DMS 273 treated with DMSO at 0.1 percent for 48 hours (cell line): ENCODE results near the gene BBS10.
"Not testable (repeated sequence)": the region's sequence is repeated elsewhere in the genome, so short reads cannot be mapped to it uniquely, and the experiment has no call there.

Experiments
- DNase-seq: peaks from one replicate; lab custom pipeline; 2025; lab: John Stamatoyannopoulos, UW

The BBS10 gene

DNA sequence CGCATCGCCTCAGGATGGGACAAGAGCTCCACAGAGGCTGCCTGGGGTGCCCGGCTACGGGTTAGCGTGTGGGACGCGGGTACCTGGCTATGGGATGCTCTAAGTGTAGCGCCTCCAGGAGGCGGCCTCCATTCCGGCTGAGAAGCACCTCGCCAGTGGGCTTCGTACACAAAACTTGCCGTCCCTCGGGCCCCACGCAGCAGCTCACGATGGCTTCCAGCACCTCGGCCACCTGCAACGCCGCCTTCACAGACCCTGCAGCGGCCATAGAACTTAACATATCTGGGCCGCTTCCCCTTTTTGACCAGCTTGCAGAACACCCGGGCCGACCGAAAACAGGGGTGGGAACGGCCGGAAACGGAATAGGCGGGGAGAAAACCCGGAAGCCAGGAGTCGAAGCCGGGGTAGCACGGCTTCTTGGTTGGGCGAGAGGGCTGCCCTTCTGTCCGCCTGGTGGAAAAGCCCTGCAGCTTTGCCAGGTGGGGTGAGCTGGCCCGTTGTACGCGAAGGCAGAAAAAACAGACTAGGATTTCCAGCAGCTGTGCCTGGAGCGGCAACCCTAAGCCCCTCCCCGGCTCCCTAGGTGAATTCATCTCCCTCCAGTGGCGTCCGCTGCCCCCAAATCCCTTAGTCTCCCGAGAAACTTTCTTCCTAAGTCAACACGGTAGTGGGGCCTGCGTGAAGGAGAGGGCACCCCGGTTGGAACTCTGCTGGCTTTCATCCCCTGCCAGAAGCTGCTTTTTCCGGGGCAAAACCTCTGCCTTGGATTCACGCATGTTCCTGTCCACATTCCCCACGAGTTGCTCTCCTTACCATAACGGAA lies at the start of gene BBS10:
TSS of gene BBS10 (minus strand) at position 337 of the 823 bp plus-strand sequence. CDS start at position 280, 57 bp downstream.
- DNase-seq: peak; percentile 73

DNA sequence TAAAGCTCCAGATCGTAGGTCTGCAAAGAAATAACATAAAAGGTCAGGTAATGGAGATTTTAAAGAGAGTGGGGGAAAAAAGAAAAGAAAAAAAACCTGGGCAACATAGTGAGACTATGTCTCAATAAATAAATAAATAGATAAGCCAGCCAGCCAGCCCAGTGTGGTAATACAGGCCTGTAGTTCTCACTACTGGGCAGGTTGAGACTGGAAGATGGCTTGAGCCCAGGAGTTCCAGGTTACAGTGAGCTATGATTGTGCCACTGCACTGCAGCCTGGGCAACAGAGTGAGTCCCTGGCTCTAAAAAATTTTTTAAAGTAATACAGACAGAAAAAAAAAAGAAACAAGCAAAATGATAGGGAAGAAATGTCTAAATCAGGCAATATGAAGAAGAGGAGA lies 43.2 kb upstream of the BBS10 start:
- no peak for DNase-seq

DNA sequence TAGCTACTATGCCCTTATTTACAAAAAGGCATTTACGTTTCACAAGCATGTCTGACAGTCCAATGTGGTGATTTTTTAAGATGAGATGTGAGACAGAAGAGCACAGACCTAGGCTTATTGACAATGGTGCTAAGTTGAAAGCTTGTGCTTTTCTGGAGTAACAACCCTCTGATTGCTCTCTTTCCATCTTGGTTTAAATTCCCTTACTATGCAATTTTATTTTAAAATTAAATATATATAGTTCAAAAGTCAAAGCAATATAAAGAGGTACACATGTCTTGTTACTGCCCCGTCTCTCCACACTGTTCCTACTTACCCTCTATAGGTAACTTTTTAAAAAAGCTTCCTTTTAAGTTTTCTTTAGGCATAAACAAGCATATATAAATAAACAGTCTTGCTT lies 39.4 kb upstream of the BBS10 start:
- no peak for DNase-seq

DNA sequence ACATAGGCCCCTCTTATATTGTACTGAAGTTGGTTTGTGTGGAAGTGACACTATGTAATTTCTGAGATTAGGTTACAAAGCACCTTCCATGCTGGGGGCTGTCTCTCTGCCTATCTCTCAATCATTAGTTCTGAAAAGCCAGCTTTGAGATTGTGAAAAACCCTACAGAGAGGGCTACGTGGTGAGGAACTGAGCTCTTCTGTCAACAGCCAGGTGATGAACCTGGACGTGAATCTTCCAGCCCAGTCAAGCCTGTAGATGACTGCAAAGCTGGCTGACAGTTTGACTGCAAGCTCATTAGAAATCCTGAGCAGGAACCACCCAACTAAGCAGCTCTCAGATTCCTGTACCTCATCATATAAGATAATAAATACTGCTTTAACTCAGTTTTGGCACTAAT lies 36.3 kb upstream of the BBS10 start:
- DNase-seq: no peak

DNA sequence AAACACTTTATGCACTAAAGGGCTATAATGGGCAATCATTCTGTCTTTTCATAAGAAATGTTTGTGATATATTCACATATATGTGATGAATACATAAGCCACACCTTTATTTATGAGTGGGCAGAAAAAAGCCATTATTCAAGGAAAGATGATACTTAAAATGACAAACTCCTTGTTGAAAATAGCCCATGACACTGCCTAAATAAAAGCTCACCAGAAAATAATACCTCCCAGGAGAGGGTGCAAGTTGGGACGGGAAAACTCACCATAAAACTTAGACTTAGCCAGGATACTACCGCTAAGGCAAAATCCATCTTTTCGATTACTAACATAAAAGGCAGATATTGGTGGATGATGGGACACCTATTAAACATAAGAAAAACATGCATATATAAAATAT lies 35.8 kb upstream of the BBS10 start:
- DNase-seq: no peak

DNA sequence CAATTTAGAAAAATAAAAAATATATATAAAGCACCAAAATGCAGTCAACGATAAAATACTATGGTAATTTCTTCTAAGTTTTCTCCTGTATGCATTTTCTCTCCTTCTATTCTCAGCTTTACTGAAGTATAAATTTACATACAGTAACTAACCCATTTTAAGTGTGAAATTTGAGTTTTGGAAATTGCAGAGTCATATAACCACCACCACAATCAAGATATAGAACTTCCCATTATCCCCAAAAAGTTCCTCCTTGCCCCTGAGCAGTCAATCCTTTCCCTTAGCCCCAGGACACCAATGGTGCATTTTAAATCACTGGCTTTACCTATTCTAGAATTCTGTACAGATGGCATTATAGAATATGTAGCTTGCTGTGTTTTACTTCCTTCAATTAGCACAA lies 31.0 kb upstream of the BBS10 start:
- no peak for DNase-seq

DNA sequence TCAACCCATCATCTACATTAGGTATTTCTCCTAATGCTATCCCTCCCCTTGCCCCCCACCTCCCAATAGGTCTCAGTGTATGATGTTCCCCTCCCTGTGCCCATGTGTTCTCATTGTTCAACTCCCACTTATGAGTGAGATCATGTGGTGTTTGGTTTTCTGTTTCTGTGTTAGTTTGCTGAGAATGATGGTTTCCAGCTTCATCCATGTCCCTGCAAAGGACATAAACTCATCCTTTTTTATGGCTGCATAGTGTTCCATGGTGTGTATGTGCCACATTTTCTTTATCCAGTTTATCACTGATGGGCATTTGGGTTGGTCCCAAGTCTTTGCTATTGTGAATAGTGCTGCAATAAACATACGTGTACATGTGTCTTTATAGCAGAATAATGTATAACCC lies 28.7 kb upstream of the BBS10 start:
- not testable (repeated sequence) for DNase-seq

DNA sequence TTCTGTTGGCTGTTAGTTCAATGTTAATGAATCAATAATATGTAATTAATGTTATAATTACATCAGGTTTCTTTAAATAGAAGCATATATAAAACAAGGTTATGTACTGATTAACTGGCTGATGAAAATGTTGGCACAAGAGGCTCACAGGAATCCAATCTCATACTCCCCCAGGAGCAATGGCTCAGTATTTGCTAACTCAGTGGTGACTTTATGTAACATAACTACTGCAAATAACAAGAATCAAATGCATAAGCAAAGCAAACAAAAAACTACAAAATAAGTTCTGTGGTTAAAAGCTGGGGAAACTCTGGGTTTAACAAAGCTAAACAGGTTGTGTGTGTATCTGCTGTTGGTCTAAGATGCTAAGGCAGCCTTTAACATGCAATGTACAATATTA lies 27.7 kb upstream of the BBS10 start:
- DNase-seq: no peak

DNA sequence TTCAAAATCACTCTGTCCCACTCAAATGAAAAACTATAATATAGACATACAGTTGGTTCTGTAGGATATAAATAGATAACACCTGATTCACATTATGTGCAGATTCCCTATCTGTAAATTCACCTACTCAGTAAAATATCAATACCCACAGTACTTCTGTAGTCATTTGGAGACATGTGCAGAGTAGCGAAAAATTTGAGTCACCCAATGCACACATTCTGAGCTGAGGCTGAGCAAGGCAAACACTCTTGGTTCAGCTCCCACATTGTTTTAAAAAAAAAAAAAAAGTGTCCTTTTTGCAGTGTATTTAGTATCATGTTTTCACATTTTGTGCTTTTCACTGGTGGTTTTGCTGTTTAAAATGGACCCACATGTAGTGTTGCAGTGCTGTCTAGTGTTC lies 27.3 kb upstream of the BBS10 start:
- DNase-seq: no peak

DNA sequence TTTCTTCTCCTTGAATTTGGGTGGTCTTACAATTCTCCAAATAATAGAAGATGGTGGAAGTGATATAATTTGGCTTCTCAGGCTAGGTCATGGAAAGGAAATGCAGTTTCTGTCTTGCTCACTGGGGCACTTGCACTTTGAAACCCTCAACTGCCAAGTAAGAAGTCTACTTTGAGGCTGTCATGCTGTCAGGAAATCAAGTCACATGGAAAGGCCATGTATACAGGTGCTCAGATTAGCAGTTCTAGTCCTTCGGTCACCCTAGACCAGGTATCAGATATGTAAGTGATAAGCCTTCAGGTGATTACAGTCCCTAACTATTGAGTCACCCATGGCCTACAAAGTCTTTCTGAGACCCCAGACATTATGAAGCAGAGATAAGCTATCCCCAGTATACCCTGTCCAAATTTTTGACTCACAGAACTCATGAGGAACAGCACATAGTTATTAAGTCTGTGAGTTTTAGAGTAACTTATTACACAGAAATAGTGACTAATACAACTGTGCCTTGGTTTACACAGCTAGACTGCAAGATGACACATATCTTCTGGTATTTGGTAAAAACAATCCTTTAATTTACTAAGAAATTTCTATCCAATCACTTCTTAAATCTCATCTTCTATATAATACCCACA lies 26.3 kb upstream of the BBS10 start:
- no peak for DNase-seq

DNA sequence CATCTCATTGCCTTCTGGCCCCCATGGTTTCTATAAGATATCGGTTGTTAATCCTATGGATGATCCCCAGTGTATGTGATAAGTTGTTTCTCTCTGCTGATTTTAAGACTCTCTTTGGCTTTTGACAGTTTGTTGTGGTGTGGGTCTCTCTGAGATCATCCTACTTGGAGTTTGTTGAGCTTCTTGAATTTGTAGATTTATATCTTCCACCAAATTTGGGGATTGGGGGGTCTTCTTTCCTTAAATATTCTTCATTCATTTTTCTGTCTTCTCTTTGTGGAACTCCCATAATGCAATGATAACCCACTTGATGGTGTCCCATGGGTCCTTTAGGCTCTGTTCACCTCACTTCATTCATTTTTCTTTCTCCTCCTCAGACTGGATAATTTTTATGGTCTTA lies 20.0 kb upstream of the BBS10 start:
- no peak for DNase-seq

DNA sequence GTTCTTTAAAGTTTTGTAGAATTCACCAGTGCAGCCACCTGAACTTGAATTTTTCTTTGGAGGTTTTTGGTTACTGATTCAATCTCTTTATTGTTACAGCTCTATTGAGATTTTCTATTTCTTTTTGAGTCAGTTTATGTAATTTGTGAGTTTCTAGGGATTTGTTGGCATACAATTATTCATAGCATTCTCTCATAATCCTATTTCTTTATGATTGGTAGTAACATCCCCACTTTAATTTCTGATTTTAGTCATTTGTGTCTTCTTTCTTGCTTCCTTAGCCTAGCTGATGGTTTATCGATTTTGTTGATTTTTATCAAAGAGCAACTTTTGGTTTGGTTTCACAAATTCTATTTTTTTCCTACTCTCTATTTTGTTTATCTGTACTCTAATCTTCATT lies 17.9 kb upstream of the BBS10 start:
- no peak for DNase-seq

DNA sequence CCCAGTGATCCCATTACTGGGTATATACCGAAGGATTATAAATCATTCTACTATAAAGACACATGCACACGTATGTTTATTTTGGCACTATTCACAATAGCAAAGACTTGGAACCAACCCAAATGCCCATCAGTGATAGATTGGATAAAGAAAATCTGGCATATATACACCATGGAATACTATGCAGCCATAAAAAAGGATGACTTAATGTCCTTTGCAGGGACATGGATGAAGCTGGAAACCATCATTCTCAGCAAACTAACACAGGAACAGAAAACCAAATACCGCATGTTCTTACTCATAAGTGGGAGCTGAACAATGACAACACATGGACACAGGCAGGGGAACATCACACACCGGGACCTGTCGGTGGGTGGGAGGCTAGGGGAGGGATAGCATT lies 15.9 kb upstream of the BBS10 start:
- DNase-seq: not testable (repeated sequence)

DNA sequence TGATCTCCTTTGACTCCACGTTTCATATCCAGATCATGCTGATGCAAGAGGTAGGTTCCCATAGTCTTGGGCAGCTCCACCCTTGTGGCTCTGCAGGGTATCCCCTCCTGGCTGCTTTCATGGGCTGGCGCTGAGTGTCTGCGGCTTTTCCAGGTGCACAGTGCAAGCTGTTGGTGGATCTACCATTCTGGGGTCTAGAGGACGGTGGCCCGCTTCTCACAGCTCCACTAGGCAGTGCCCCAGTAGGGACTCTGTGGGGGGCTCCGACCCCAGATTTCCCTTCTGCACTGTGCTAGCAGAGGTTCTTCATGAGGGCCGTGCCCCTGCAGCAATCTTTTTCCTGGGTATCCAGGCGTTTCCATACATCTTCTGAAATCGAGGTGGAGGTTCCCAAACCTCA lies 12.1 kb upstream of the BBS10 start:
- no peak for DNase-seq

DNA sequence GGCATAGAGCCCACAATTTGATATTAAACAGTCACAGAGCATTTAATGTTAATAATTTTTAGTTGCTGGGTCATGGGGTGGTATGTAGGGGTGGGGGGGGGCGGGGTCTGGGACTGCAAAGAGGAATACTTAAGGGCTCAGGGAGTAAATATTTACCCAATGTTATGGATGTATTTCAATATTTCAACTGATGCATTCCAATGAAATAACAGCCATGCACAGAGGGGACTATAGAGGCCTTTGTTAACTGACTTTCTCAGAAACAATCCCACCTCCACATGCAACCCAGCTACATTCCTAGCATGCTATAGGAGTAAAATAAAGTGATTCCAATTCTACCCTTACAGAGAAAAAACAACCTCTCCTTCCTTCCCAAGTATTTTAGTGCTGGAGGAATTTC lies 7.9 kb upstream of the BBS10 start:
- no peak for DNase-seq

DNA sequence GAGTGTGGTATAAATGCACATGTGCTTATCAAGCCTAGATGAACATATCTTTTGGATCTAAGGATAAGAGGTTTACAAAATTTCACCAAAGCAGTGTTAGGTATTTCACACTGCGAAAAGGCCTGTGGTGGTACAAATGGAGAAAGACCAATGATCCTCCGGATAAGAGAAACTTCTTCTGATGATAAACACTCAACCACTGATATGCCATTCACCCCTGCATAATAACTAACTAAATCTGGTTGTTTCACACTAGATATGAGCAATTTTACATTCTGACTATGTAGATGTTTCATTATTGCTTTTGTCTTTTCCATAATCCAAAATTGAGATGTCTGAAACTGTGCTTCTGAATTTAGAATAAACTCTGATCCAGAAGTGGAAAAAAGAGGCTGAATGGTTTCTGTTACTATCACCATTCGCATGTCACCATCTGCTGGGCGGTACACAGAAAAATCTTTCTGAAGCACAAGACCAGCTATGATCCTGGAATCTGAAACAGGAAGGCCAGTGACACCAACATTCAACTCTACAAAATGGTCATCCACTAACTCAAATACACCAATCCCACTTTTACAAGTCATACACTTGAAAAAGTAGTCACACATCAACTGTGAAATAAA lies 1.3 kb downstream of the BBS10 start:
- DNase-seq: no peak

DNA sequence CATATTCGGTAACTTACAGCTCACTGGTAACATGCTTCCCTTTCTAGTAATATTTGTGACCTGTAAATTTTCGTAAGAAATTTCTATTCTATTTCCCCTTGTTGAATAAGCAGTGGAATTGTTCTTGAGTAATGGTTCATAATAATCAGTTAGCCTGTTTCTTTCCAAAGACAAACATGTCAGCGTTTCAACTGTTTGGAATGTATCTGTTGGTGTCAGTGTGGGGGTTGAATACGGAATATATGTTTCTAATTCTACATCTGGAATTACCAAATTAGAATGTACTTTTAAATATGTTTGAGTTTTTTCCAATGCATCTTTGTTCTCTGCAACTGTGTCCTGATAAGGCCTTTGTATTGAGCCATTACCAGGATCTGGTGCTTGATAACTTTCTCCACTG lies 2.0 kb downstream of the BBS10 start:
- DNase-seq: no peak

DNA sequence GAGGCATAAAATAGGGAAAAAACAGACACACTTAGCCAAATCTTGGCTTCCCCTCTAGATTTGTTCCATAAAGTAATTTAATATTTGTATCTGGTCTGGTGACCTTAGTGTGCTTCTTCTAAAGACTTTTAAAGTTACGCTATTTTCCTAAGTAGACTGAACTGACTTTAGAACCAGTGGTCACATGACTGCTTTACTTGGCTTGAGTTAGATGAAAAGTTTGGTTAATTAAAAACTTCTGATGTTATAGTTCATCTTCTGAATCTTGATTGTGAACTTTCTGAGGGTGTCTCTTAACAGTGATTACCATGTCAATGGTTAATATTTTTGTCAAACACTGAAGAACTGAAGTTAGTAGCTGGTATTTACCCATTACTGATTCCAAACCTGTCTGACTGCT lies 2.6 kb downstream of the BBS10 start:
- DNase-seq: no peak

DNA sequence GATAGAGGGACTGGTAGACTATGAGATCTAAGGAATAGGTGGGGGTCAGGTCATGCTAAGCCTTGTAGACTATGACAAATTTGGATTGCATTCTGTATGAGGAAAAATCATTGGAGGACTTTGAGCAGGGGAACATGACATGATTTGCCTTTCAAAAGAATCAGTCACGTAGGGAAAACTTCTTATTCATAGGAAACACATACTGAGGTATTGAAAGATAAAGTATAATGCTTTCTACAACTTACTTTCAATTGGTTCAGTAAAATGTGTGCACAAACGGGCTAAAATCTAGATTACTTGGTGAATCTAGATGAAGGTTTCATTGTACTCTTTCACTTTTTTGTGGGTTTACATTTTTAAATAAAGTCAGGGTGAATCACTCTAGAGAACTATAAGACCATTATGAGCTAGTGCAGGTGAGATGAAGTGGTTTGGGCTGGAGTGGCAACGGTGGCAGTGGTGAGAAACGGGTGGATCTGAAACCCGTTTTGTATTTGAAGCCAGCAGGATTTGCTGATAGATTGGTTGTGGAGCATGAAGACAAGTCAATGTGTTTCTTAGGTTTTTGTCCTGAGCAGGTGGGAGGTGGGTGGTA lies 6.7 kb downstream of the BBS10 start:
- no peak for DNase-seq

DNA sequence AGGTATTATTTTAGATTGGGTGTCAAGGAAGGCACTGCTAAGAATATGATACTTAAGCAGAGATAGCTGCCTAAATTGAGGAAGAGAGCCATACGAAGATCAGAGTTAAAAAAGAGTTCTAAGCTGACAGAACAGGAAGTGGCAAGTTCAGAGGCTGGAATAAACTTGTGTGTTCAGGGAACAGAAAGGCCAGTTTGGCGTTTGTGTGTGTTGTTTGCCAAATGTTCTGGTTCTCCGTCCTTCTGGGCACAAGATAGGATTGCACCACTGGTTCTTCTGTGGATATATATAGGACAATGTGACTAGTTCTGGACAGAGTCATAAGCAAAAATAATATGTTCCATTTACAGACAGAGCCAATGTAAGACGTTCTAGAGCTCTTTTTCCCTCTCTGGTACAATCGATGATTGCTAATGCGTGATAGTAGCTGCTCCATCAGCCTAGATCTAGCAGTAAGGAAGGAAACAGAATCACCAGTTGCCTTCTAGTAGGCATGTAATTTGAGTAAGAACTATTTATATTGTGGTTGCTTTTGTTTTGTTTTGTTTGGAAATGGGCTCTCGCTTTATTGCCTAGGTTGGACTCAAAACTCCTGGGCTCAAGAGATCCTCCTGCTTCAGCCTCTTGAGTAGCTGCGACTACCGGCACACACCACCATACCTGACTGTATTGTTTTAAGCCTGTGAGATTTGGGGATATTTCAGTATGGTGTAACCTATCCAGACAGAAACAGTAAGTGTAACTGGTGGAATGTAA lies 7.4 kb downstream of the BBS10 start:
- no peak for DNase-seq

DNA sequence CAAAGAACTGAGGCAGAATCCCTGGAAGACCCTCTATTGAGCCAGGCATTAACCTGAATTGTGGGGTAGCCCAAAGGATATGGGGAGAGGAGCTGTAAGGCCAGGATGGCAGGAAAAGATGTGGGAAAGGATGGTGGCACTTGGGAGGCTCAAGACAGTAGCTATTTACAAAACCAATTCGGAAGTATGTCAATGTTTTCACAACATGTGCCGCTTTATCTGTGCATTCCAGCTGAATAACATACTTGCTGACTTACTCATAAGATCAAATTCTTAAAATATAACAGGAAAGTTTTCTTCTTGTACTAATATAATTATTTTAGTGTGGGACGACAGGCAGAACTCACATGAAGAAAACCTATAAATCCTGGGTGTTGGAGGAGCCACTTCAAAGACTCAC lies 10.6 kb downstream of the BBS10 start:
- DNase-seq: no peak

DNA sequence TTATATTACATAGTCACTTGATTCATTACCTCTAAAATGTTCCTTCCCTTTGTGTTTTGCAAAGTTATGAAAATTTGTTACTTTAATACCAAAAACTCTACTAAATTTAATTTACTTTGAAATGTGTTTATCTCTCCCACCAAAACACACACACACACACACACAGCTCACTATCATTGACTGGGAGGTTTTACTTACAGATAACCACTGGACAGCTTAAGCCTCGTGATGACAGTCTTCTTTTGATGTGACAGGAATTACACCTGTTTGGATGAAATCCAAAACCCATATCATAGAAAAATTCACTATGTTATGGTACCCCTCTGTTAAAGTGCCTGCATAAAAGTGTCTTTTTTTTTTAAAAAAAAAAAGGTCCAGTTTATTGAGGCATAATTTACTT lies 15.6 kb downstream of the BBS10 start:
- no peak for DNase-seq
